NCI-H146 treated with DMSO at 0.1 percent for 48 hours (cell line): ENCODE results near the gene LYG1.
"Not testable (repeated sequence)": the region's sequence is repeated elsewhere in the genome, so short reads cannot be mapped to it uniquely, and the experiment has no call there.

ENCODE experiments used
- DNase-seq: peaks from one replicate; lab custom pipeline; 2025; ENCODE audit not compliant: unreplicated experiment; lab: John Stamatoyannopoulos, UW

The LYG1 gene

DNA sequence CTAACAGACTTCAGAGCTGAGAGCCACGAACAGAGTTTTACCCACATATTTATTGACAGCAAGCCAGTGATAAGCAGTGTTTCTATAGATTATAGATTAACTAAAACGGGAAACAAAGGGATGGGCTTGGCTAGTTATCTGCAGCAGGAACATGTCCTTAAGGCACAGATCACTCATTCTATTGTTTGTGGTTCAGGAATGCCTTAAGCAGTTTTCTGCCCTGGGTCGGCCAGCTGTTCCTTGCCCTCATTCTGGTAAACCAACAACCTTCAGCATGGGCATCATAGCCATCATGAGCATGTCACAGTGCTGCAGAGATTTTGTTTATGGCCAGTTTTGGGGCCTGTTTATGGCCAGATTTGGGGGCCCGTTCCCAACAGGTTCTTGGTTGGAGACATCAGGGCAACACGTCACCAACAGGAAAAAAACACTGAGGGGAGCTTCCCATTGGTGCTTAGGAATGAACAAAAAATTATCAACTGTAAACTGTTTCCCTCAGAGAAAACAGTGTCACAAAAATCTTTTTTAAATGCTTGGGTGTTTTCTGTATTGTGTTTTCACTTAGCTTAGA, 22.7 kb downstream of the LYG1 start:
- DNase-seq = not testable (repeated sequence)

DNA sequence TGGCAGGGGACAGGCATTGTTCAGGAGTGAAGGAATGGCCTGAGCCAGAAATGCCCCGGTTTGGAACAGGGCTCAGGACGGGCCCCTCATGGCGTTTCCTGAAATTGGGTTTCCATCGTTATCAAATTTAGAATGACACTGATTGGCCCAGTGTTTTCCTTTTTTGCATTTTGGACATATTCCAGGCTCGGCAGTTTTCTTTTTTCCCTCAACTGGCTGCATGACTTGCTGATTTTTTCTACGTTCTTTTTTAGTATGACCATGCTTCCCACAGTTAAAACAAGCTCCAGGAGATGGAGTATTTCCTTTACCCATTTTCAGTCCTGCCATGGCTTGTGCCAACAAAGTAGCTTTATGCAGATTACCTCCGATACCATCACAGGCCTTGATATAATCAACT, 25.1 kb downstream of the LYG1 start:
- DNase-seq = no peak

DNA sequence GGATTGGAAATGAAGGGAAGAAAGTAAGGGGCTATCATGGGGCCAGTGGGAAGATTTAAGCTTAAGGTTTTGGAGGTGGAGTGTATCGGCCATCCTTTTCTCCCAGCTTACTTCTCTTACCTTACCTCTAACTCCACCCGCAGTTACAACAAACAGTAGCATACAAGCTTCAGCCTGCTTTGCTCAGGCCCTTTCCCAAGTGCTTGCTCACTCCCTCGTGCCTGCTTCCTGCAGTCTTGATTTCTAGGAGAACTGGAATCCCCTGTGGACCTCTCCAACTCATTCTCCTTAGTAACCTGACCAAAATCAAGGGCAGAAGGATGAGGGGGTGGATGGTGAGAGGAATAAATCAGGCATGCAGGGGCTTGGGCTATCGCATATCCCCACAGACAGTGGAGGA, 39.8 kb downstream of the LYG1 start:
- no peak for DNase-seq

DNA sequence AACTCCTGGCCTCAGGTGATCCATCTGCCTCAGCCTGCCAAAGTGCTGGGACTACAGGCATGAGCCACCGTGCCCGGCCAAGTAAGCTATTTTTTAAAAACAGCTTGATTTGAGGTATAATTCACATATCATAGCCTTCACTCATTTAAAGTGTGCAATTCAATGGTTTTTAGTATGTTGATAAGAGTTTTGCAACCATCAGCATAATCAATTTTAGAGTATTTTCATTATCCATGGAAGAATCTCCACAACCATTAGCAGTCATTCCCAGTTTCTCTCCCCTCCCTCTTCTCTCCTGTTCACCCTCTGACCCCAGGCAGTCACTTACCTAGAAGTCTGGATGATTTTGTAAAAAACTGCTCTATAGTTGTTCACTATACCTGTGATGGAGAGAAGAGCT, 40.8 kb downstream of the LYG1 start:
- DNase-seq = no peak

DNA sequence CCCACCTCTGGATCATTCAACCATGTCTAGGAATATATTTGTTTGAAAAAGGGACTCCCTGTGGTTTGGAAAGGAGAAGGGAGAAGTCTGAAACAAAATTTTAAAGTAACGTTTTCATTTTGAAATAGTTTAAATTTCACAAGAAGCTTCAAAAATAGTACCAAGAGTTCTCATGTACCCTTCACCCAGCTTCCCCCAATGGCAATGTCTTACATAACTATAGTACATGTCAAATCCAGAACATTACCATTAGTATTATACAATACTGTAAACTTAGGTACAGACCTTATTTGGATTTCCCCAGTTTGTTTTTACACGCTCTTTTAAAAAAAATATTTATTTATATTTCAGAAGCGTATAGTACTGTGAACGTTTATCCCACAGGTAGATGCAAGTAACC, 41.5 kb downstream of the LYG1 start:
- no peak for DNase-seq

DNA sequence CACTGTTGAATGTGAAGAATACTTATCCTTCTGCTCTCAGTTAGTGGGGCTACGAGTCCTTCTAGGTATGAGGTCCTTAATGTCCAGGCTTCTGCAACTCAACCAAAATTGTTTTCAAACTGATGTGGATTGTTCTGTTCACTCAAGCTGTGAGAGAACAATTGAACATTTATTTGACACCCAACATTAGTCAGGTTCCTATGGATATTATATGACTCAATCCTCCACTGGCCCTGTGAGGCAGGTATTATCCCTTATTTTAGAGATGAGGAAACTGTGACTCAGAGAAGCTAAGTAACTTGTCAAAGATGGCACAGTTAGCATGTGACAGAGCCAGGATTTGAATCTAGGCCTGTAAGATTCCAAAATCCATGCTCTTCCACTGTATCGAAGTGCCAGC, 44.3 kb downstream of the LYG1 start:
- no peak for DNase-seq

DNA sequence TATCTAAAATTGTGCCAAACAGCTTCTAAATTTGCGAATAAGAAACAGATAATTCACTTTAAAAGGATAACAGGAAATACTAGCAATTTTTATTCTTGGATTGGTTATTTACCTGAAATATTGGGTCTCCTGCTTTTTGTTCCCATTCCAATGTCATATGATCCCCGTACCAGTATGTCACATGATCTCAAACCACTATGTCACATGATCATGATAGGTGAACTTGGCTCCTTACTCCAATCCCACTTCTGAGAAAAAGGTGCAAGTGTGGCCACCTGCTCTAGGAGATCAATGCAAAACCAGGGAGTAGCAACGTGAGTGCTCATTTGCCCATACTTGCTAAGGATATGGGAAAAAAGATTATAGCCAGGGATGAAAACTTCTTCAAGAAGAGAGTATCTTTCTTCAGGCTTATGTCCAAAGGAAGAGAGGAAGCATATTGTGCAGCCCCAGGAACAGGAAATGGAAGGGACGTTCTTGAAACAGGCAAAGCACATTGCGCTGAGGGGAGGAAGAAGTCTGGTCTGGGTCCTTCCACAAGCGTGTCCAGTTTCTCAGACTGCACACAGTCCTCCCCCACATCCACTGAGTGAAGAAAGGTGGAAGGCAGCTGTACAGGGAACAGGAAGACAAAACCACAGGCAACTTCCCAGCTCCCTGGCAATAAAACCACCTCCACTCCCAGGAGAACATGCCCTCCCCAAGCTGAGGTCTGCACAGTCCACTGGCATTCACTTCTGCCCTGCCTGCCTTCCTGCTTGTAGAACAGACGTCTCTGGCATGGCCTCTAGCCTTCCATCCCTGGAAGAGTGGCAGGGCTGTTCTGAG, 45.3 kb downstream of the LYG1 start, which contains the start of gene LYG2:
LYG2 (minus strand) TSS at position 176 of the 828 bp plus-strand sequence. CDS start 1,406 bp downstream, outside the sequence.
- DNase-seq = no peak

DNA sequence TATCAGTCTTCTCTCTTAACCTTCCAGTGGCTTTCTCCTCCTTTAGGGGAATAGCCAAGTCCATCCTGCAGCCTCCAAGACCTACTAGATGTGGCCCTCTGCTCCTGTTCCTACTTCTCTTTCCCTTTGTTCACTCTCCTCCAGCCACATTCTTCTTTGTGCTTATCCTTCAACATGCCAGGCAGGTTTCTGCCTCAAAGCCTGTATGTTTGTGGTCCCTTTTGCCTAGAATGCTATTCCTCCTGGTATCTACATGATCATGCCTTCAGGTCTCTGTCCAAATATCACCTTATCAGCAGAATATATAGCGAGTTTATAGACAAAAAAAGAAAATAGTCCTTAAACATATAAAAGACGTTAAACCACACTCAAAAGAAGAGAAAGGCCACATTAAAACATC, 51.0 kb downstream of the LYG1 start:
- no peak for DNase-seq

DNA sequence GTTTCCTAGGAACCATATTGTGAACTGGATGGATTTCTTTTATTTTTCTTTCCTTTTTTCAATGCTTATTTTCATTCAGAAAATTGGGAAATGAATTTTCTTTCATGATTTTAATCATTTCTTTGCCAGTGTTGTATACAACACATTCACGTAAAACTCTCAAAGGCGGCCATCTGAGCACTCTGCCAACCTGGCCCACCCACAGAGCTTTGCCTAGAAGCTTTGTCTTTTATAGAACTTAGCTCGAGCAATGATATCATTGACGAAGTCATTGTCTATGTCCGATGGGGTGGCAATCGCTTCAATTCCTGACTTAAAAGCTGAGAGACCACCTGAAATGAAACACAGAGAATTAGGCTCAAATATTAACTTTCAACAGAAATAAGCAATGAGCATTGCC, 58.8 kb downstream of the LYG1 start:
- no peak for DNase-seq

DNA sequence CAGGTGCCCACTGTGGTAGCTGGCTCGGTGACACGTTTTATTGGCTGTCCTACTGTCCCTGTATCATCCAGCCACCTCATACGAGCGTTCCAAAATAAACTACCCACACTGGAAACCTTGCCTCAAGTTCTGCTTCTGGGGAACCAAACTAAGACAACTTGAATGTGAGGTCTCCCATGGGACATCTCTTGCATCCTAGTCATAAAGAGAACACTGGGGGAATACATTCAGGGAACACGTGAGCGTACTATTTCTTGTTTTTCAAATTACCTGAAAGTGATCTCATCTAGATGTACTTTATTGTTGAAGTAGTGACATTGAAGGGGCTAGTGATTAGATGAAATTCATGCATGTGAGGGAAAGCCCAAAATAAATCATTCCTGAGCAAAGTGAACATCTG, 60.6 kb downstream of the LYG1 start:
- no peak for DNase-seq

DNA sequence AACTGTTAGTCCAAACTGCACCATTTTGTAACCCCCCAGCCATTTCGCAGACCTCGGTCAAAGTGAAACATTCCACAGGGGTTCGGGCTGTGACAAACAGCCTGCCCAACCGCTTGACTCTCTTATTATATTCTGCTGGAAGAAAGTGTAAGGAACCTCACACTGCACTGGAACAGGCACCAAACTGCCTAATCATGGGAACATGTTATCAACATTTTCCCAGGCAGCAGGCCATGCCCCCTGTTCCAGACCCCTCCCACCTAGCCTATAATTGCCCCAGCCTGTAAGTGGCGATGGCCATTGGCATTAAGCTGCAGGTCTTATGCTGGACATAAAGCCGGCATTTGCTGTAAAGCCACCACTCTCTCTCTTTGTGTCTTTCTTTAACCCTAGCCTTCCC, 62.4 kb downstream of the LYG1 start:
- no peak for DNase-seq
